ENCODE results near the gene STARD10. TPM values are rescaled to one million over a fixed set of nuclear protein-coding genes. Genes with fewer than 3 reads are reported as not detected.

STARD10 gene
- total and polyA plus RNA-seq, 2 of the 8 experiments (the other 6 are each of a cell fraction or from before 2014, with no cell fraction given) = 23.7 to 35.7 TPM

GRCh38 chr11:72716788-72717435, 76.9 kb downstream of the STARD10 start:
- H3K23ac ChIP-seq (ENCODE audit: insufficient read length) = no peak overlapping the region
- H4K91ac ChIP-seq (replicated peaks; ENCODE audit: insufficient read length, low read length) = no peak overlapping the region
- CTCF ChIA-PET (ENCODE audit: partially characterized antibody) = interaction anchor here (0.9 to 3.1 kb wide), 11 partner anchors 8 to 572 kb away, joined by 3 to 9 read pairs (median 6); partner anchors contain the start of gene STARD10
- H2AFZ ChIP-seq (ENCODE audit: low read length) = no peak overlapping the region
- peaks cover 6 to 23% of the 10 kb centered on the region in 2 experiments for H4K20me1 ChIP-seq (replicated peaks in 1 of 2; ENCODE audit: control insufficient read depth in 1 of 2, insufficient read depth in 2 of 2, low read length in 2 of 2)
- H2BK20ac ChIP-seq (ENCODE audit: low read length) = no peak overlapping the region
- no peaks in the 10 kb centered on the region for H3K36me3 ChIP-seq (ENCODE audit: control insufficient read depth in 2 of 4, insufficient read depth in 4 of 4, low read length in 3 of 4)
- no peak for DNase-seq (ENCODE audit: low read depth in 1 of 2, low spot score in 2 of 2)
- no peaks in the 10 kb centered on the region for H3K23me2 ChIP-seq (ENCODE audit: low read depth, low read length)
- no peak overlapping the region for H3K27ac ChIP-seq (ENCODE audit: low read depth, low read length)
- FAIRE-seq = no peak
- no peaks in the 10 kb centered on the region for H3K9me3 ChIP-seq (ENCODE audit: insufficient read depth in 2 of 2, low read depth in 1 of 2, low read length in 1 of 2)
- POLR2A ChIA-PET (ENCODE audit: partially characterized antibody) = interaction anchor here (1.7 kb wide), 1 partner anchor 10 kb away, joined by 7 read pairs; no protein-coding TSS in a partner anchor
- peaks cover 0 to 16% (median 6%) of the 10 kb centered on the region in 4 experiments; a peak in 6 of 7 replicates for H3K4me1 ChIP-seq (replicated peaks in 1 of 4; ENCODE audit: control insufficient read depth in 3 of 4, insufficient read depth in 4 of 4, low read length in 3 of 4)
- no peak overlapping the region for H2BK12ac ChIP-seq (ENCODE audit: low read depth, low read length)
- H2BK120ac ChIP-seq (replicated peaks; ENCODE audit: low read depth, low read length) = no peak overlapping the region
- H2AK5ac ChIP-seq (ENCODE audit: low read depth, low read length) = no peak overlapping the region
- no peak overlapping the region for H3K18ac ChIP-seq (ENCODE audit: extremely low read depth, low read length)
- H3K4ac ChIP-seq (replicated peaks; ENCODE audit: insufficient read length, low read depth, low read length) = no peak overlapping the region
- no peaks in the 10 kb centered on the region for H3K27me3 ChIP-seq (replicated peaks in 1 of 4; ENCODE audit: control insufficient read depth in 3 of 4, extremely low read depth in 1 of 4, insufficient read depth in 3 of 4, low read length in 3 of 4)
- H3K56ac ChIP-seq (replicated peaks; ENCODE audit: insufficient read length, low read depth, low read length) = no peak overlapping the region
- no peak overlapping the region for H3K14ac ChIP-seq (ENCODE audit: insufficient read length)
- no peak overlapping the region for H4K8ac ChIP-seq (ENCODE audit: extremely low read depth, insufficient read depth, low read length)
- H3K79me2 ChIP-seq (ENCODE audit: control insufficient read depth in 1 of 2, insufficient read depth in 2 of 2, low read length in 2 of 2) = peaks cover 0 to 16% of the 10 kb centered on the region in 2 experiments; a peak in 1 of 4 replicates
- no peak overlapping the region for H3K4me2 ChIP-seq (ENCODE audit: insufficient read depth in 1 of 2, low read depth in 2 of 2, low read length in 2 of 2)
- WGBS, 2 experiments (ENCODE audit: extremely low coverage in 1 of 2, insufficient coverage in 1 of 2, insufficient read length in 1 of 2, insufficient replicate concordance in 2 of 2, low coverage in 1 of 2, low lambda C conversion rate in 2 of 2, missing lambda C conversion rate in 1 of 2) = 94% methylated on average over 9 of the region's 14 CpGs; no CpG with 5 or more reads in 1 of the 2 experiments
- no peak overlapping the region for H4K5ac ChIP-seq (ENCODE audit: insufficient read length, low read depth, low read length)
- H3K4me3 ChIP-seq (ENCODE audit: extremely low read depth in 1 of 4, insufficient read depth in 2 of 4, low read depth in 3 of 4, low read length in 4 of 4) = no peak overlapping the region
- H2BK15ac ChIP-seq (ENCODE audit: low read length) = no peak overlapping the region
- no peak overlapping the region for H2BK5ac ChIP-seq (ENCODE audit: low read depth, low read length)
- peaks cover 15% of the 10 kb centered on the region; the same call in 1 of the 2 replicates for H3K79me1 ChIP-seq (ENCODE audit: low read depth, low read length)
- no peak overlapping the region for H3K9ac ChIP-seq (replicated peaks in 1 of 4; ENCODE audit: extremely low read depth in 1 of 4, low read depth in 3 of 4, low read length in 3 of 4)
- TF ChIP-seq MAFK (IDR thresholded peaks at IDR 0.05; ENCODE audit: low read depth, low read length) = no peak
- no peak for TF ChIP-seq ZNF274 (IDR thresholded peaks at IDR 0.05; ENCODE audit: borderline replicate concordance, extremely low read depth, low read length)
- no peak for TF ChIP-seq HDAC6 (IDR thresholded peaks at IDR 0.05; ENCODE audit: low read depth, low read length)
- TF ChIP-seq CTCF (IDR thresholded peaks at IDR 0.05; ENCODE audit: control extremely low read depth in 1 of 3, insufficient read depth in 1 of 3, low read depth in 1 of 3, low read length in 3 of 3) = no peak
- TF ChIP-seq MAX (IDR thresholded peaks at IDR 0.05) = no peak
- no peak for TF ChIP-seq CEBPB (IDR thresholded peaks at IDR 0.05; ENCODE audit: low read depth, low read length)
- no peak for TF ChIP-seq YY1 (IDR thresholded peaks at IDR 0.05; ENCODE audit: low read depth, low read length)

All from H1 (cell line).